Prostate gland (tissue), 2 donors: ENCODE measurements around the gene PTX4. TPM values are rescaled to one million over a fixed set of nuclear protein-coding genes. Genes with fewer than 3 reads are reported as not detected.
"Not testable (repeated sequence)": the region's sequence is repeated elsewhere in the genome, so short reads cannot be mapped to it uniquely, and the experiment has no call there.

Source experiments
- DNase-seq: peaks from one replicate; pipeline ENCODE4 v3.0.0-alpha.2; 2019; ENCODE audit warnings: low spot score
- H3K27ac ChIP-seq, 2 donors: fragments of 200-600 bp; sonication (generic); 2 replicates each; pipeline ENCODE4 v1.5.1; 2017 to 2019
- H3K27me3 ChIP-seq: fragments of 200-600 bp; sonication (generic); replicated peaks from 2 replicates; pipeline ENCODE4 v1.5.1; 2019; ENCODE audit not compliant: insufficient read depth
- H3K36me3 ChIP-seq, 2 donors: fragments of 200-600 bp; sonication (generic); 1 replicate in 1 of 2; 2 replicates in 1 of 2; pipeline versions ENCODE4 v1.5.1 to v1.8.1; 2017 to 2019
- H3K4me1 ChIP-seq: fragments of 200-600 bp; sonication (generic); replicated peaks from 2 replicates; pipeline ENCODE4 v1.5.1; 2019
- H3K4me3 ChIP-seq, 2 donors: fragments of 200-600 bp; sonication (generic); 2 replicates each; pipeline ENCODE4 v1.5.1; 2017 to 2019
- H3K9me3 ChIP-seq: fragments of 200-600 bp; sonication (generic); 2 replicates; pipeline ENCODE4 v1.5.1; 2017
- CTCF ChIP-seq, 4 experiments: fragments of 200-600 bp in 2 of 4; fragments of 450-650 bp in 2 of 4; sonication (generic) in 2 of 4; IDR thresholded peaks; 1 replicate in 3 of 4; 2 replicates in 1 of 4; pipeline ENCODE4 v1.5.1; 2016 to 2019; ENCODE audit warnings: antibody characterized with exemption in 4 of 4, mild to moderate bottlenecking in 2 of 4, moderate library complexity in 2 of 4
- POLR2A ChIP-seq: fragments of 450-650 bp; IDR thresholded peaks from one replicate; pipeline ENCODE4 v1.6.1; 2016; ENCODE audit warnings: antibody characterized with exemption, mild to moderate bottlenecking
- POLR2AphosphoS5 ChIP-seq: sonication (generic); formaldehyde crosslinking; IDR thresholded peaks from one replicate; pipeline ENCODE4 v1.6.1; 2017; ENCODE audit warnings: antibody characterized with exemption
- WGBS: methylation state at CpG from one replicate; pipeline ENCODE4 v1.1.5; 2018; 5-methylcytosine and 5-hydroxymethylcytosine counted together
- intact Hi-C: fragments of 100-400 bp; cut with DNase I; formaldehyde crosslinking; loops from one replicate; pipeline ENCODE4 v1.14.2; 2022
- total RNA-seq, 2 donors: library from RNA; depleted of rRNA; stranded (reverse); fragments of >200 nt; gene quantifications; one replicate each; pipeline ENCODE4 v1.1.0, GENCODE V29; 2016

The PTX4 gene
- total RNA-seq, 2 donors from 2014 or later = 2.2 TPM; not detected in 1

DNA sequence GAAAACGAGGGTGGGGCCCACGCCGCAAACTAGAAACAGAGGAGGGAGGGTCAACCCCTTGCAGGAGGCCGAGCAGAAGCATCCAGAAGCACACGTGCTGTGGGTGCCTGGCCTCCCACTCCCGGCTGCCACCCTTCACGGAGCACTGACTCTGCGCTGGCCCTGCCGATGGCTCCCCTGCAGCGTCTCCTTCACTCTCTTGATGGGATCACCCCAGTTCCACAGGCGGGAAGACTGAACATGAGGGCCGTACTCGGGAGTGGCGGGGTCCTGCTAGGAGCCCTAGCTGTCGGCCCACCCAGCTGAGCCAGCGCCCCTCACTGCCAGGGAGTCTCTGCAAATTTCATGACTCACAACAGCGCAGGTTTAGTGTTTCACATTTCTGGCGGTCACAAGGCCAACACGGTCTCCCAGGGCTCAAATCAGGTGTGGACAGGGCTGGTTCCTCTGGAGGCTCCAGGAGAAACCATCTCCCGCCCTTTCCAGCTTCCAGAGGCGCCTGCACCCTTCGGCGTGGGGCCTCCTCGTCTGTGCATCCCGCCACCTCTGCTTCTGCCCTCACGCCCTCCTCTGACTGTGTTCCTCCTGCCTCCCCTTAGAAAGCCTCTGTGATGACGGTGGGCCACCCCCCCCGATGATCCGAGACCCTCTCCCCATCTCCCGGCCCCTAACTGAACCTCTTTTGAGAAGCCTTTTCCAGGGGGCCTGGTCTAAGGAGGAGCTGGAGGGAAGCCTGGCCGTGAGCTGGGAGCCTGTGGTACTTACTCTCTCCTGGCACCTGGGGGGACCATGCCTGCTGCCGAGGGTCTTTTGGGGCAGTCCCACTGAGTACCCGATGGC lies 2.0 kb downstream of the PTX4 start:
- intact Hi-C loops = no loop called here
- Histone ChIP-seq H3K27me3 (no peaks in the 10 kb centered on the region), H3K36me3 (no peaks in the 10 kb centered on the region), H3K27ac (no peak overlapping the region), H3K4me1 (no peaks in the 10 kb centered on the region), H3K4me3 (no peak overlapping the region), H3K9me3 (no peaks in the 10 kb centered on the region)
- DNase-seq = no peak
- 78% methylated on average over 33 of the region's 33 CpGs for WGBS
- no peak for TF ChIP-seq CTCF (IDR thresholded peaks at IDR 0.05)
- no peak for TF ChIP-seq POLR2AphosphoS5
- TF ChIP-seq POLR2A = no peak

GRCh38 chr16:1485847-1486496 lies 2.8 kb downstream of the PTX4 start:
- H3K27me3 ChIP-seq = no peaks in the 10 kb centered on the region
- TF ChIP-seq CTCF (IDR thresholded peaks at IDR 0.05) = no peak
- DNase-seq = no peak
- no peaks in the 10 kb centered on the region for H3K9me3 ChIP-seq
- intact Hi-C loops = no loop called here
- H3K4me3 ChIP-seq = no peak overlapping the region
- no peaks in the 10 kb centered on the region for H3K4me1 ChIP-seq
- H3K36me3 ChIP-seq = no peaks in the 10 kb centered on the region
- 93% methylated on average over 39 of the region's 40 CpGs for WGBS
- H3K27ac ChIP-seq = no peak overlapping the region

DNA sequence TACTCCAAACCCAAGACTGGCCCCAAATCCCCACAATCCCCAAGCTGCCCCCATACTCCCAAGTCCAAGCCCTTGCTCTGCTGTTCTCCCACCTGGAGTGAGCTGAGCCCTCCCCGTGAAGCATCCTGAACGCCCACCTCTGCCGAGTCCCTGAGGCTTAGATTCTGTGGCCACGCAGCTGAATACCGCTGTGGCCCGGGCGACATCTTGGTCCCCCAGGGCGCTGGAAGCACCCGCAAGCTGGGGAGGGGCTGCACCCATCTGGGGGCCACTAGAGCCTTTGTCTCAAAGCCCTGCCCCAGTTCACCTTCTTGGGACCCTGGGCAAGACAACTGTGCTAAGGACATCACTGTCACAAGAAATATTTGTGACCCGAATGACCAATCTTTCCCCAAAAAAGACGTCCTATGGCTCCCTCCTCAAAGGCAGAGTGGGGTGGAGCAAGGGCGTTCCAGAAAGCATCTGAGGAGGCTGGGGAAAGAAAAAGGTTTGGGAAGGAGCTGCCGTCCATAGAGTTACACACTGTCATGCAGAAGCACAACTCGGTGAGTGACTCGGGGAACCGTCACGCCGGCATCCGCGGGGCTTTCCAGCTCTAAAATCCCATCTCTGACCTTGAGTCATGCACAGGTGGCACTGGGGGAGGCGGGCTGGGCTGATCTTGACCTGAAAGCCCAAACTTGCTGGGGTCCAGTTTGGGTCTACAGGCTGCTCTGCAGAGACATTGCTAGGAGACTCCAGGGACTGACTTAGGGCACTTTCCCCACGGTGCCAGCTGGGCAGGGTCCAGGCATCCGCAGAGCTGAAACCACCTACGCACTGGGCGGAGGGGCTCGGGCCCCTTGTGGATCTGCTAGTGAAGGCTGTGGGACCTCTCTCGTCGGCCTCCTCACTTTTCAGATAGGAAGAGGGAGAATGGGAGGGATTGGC lies 6.6 kb downstream of the PTX4 start:
- no peak overlapping the region for H3K4me3 ChIP-seq
- H3K4me1 ChIP-seq = no peaks in the 10 kb centered on the region
- H3K36me3 ChIP-seq = no peaks in the 10 kb centered on the region
- DNase-seq = no peak
- no peak for TF ChIP-seq POLR2A
- no peak for TF ChIP-seq CTCF (IDR thresholded peaks at IDR 0.05)
- no peak for TF ChIP-seq POLR2AphosphoS5
- intact Hi-C loops = no loop called here
- no peaks in the 10 kb centered on the region for H3K9me3 ChIP-seq
- H3K27ac ChIP-seq = no peak overlapping the region
- no peaks in the 10 kb centered on the region for H3K27me3 ChIP-seq
- whole genome bisulfite sequencing = 77% methylated on average over 28 of the region's 28 CpGs

DNA sequence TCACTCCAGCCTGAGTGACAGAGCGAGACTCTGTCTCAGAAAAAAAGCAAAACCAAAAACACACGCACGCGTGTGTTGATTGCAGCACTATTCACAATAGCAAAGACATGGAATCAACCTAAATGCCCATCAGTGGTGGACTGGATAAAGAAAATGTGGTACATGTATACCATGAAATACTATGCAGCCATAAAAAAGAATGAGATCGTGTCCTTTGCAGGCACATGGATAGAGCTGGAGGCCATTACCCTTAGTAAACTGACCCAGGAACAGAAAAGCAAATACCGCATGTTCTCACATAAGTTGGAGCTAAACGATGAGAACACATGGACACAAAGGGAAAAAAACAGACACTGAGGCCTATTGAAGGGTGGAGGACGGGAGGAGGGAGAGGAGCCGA lies 9.8 kb downstream of the PTX4 start:
- intact Hi-C loops = loop anchor here (5.0 kb wide), 1 partner anchor 133 kb away; the partner anchor contains the start of genes CRAMP1 and IFT140
- not testable (repeated sequence) for H3K9me3 ChIP-seq, DNase-seq, H3K27ac ChIP-seq, H3K27me3 ChIP-seq, H3K4me1 ChIP-seq, H3K36me3 ChIP-seq, H3K4me3 ChIP-seq
- WGBS = 87% methylated on average over 9 of the region's 9 CpGs

DNA sequence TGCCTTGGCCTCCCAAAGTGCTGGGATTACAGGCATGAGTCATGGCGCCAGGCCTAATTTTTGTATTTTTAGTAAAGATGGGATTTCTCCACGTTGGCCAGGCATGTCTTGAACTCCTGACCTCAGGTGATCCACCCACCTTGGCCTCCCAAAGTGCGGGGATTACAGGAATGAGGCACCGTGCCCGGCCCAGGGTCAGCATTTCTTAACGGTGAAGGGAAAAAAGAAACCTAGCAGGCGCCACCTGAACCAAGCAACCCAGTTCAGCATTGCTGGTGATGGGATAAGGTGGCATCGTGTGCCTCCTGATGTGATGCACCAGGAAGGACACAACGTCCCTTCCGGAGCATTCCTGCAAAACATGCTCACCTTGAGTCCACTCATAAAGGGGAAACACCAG lies 11.7 kb downstream of the PTX4 start:
- TF ChIP-seq POLR2A (no peak), POLR2AphosphoS5 (no peak), CTCF (IDR thresholded peaks at IDR 0.05) (no peak)
- H3K27me3 ChIP-seq = no peaks in the 10 kb centered on the region
- H3K9me3 ChIP-seq = no peaks in the 10 kb centered on the region
- intact Hi-C loops = loop anchor here (5.0 kb wide), 1 partner anchor 135 kb away; the partner anchor contains the start of genes CRAMP1 and IFT140
- peaks cover 7% of the 10 kb centered on the region for H3K4me1 ChIP-seq
- no peak overlapping the region for H3K4me3 ChIP-seq
- H3K27ac ChIP-seq = no peak overlapping the region
- 81% methylated on average over 10 of the region's 10 CpGs for WGBS
- no peak for DNase-seq
- H3K36me3 ChIP-seq = no peaks in the 10 kb centered on the region
